Thyroid gland (tissue), 4 donors: ENCODE measurements around the gene PLAC1.

Source experiments
- POLR2A ChIP-seq, 2 donors: fragments of 450-650 bp; IDR thresholded peaks; one replicate each; pipeline ENCODE4 v1.6.1; 2017; ENCODE audit warnings: antibody characterized with exemption in 2 of 2, mild to moderate bottlenecking in 2 of 2, moderate library complexity in 1 of 2
- TF ChIP-seq, protein P1 (sequence below), 6 experiments: fragments of 200-600 bp in 3 of 6; fragments of 450-650 bp in 3 of 6; sonication (generic) in 3 of 6; IDR thresholded peaks; one replicate each; pipeline ENCODE4 v1.5.1; 2016 to 2019; ENCODE audit warnings: antibody characterized with exemption in 6 of 6, mild to moderate bottlenecking in 2 of 6, inconsistent platforms in 1 of 6, moderate library complexity in 1 of 6

DNA sequence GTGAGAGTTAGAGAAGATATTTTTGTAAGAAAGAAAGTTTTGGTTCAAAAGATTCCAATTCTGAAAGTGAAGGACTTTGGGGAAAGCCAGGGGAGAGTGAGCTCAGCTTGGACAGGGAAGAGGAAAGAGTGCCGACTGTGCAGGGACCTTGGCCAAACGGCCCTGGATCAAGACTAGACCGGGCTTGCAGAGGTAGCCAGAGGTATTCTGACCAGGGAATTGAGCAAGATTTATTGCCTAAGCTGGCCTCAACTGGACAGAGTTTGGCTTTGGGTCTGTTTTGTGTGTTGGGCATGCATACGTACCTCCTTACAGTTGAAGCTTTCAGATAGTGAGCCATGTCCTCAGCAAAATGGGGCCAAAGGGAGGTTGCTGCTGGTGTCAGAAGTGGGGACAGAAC is 11.6 kb downstream of the PLAC1 start:
- TF ChIP-seq, protein P1, sequence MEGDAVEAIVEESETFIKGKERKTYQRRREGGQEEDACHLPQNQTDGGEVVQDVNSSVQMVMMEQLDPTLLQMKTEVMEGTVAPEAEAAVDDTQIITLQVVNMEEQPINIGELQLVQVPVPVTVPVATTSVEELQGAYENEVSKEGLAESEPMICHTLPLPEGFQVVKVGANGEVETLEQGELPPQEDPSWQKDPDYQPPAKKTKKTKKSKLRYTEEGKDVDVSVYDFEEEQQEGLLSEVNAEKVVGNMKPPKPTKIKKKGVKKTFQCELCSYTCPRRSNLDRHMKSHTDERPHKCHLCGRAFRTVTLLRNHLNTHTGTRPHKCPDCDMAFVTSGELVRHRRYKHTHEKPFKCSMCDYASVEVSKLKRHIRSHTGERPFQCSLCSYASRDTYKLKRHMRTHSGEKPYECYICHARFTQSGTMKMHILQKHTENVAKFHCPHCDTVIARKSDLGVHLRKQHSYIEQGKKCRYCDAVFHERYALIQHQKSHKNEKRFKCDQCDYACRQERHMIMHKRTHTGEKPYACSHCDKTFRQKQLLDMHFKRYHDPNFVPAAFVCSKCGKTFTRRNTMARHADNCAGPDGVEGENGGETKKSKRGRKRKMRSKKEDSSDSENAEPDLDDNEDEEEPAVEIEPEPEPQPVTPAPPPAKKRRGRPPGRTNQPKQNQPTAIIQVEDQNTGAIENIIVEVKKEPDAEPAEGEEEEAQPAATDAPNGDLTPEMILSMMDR (IDR thresholded peaks at IDR 0.05): no peak
- TF ChIP-seq POLR2A (IDR thresholded peaks at IDR 0.05): no peak
